Neural cell (in vitro differentiated cells): ENCODE data around the gene APBB2. TPM values are rescaled to one million over a fixed set of nuclear protein-coding genes. Genes with fewer than 3 reads are reported as not detected.
"Not testable (repeated sequence)": the region's sequence is repeated elsewhere in the genome, so short reads cannot be mapped to it uniquely, and the experiment has no call there.

Source experiments
- H2AFZ ChIP-seq: fragments of 200-600, 300-800 bp; sonication (generic), shearing (Covaris generic); 2 replicates; pipeline ENCODE4 v1.6.0; 2014; ENCODE audit warnings: low read depth, mild to moderate bottlenecking, antibody characterized with exemption, low read length, moderate library complexity
- H3F3A ChIP-seq: fragments of 200-600 bp; shearing (Covaris generic); 2 replicates; pipeline ENCODE4 v1.6.1; 2016; ENCODE audit warnings: mild to moderate bottlenecking, moderate library complexity, mixed read lengths, antibody characterized with exemption, low read length; ENCODE audit not compliant: insufficient read depth, poor library complexity, severe bottlenecking
- H3K27ac ChIP-seq: fragments of 200-600, 300-800 bp; sonication (generic), shearing (Covaris generic); 2 replicates; pipeline ENCODE4 v1.5.1; 2014; ENCODE audit warnings: mild to moderate bottlenecking, low read length, moderate library complexity
- H3K27me3 ChIP-seq: fragments of 300-800, 200-600 bp; sonication (generic), shearing (Covaris generic); 2 replicates; pipeline ENCODE4 v1.6.0; 2014; ENCODE audit warnings: mild to moderate bottlenecking, low read depth, low read length, moderate library complexity; ENCODE audit not compliant: insufficient read depth
- H3K36me3 ChIP-seq: fragments of 300-800, 200-600 bp; sonication (generic), shearing (Covaris generic); 2 replicates; pipeline ENCODE4 v1.5.1; 2014; ENCODE audit warnings: mild to moderate bottlenecking, antibody characterized with exemption, low read length, moderate library complexity; ENCODE audit not compliant: insufficient read depth
- H3K4me2 ChIP-seq: fragments of 300-800, 200-600 bp; sonication (generic), shearing (Covaris generic); 2 replicates; pipeline ENCODE4 v1.6.0; 2014; ENCODE audit warnings: mild to moderate bottlenecking, low read length
- H3K4me3 ChIP-seq: fragments of 300-800, 200-600 bp; sonication (generic), shearing (Covaris generic); 2 replicates; pipeline ENCODE4 v1.5.1; 2014; ENCODE audit warnings: mild to moderate bottlenecking, low read length, moderate library complexity
- H3K79me2 ChIP-seq: fragments of 200-600 bp; shearing (Covaris generic); replicated peaks from 2 replicates; pipeline ENCODE4 v1.6.0; 2014; ENCODE audit warnings: mild to moderate bottlenecking, low read length, moderate library complexity; ENCODE audit not compliant: insufficient read depth
- H3K9ac ChIP-seq: fragments of 300-800, 200-600 bp; sonication (generic), shearing (Covaris generic); 2 replicates; pipeline ENCODE4 v1.6.1; 2016; ENCODE audit warnings: mild to moderate bottlenecking, low read length, mixed read lengths
- H3K9me2 ChIP-seq: fragments of 200-600 bp; shearing (Covaris generic); 2 replicates; pipeline ENCODE4 v1.6.1; 2016; ENCODE audit warnings: mild to moderate bottlenecking, low read length, mixed read lengths; ENCODE audit not compliant: insufficient read depth
- H3K9me3 ChIP-seq: fragments of 200-600, 300-800 bp; sonication (generic), shearing (Covaris generic); 2 replicates; pipeline ENCODE4 v1.6.1; 2016; ENCODE audit warnings: mild to moderate bottlenecking, mixed run types, low read length, moderate library complexity, mixed read lengths
- H4K20me1 ChIP-seq: fragments of 200-600 bp; shearing (Covaris generic); 2 replicates; pipeline ENCODE4 v1.6.1; 2016; ENCODE audit warnings: mild to moderate bottlenecking, mixed run types; ENCODE audit not compliant: insufficient read depth
- CTCF ChIP-seq: fragments of 450-650 bp; IDR thresholded peaks from 2 replicates; pipeline ENCODE4 v1.5.1; 2014; ENCODE audit warnings: antibody characterized with exemption, mild to moderate bottlenecking, moderate library complexity; ENCODE audit not compliant: poor library complexity, severe bottlenecking
- EP300 ChIP-seq: fragments of 450-650 bp; conservative IDR thresholded peaks from 2 replicates; pipeline ENCODE4 v1.6.1; 2014; ENCODE audit warnings: antibody characterized with exemption, mild to moderate bottlenecking, moderate library complexity; ENCODE audit not compliant: poor library complexity, severe bottlenecking
- EZH2 ChIP-seq: fragments of 200-600, 300-800 bp; shearing (Covaris generic), sonication (generic); IDR thresholded peaks from 2 replicates; pipeline ENCODE4 v1.6.1; 2014; ENCODE audit warnings: antibody characterized with exemption, low read length, borderline replicate concordance, mild to moderate bottlenecking; ENCODE audit not compliant: insufficient read depth, poor library complexity, severe bottlenecking
- MXI1 ChIP-seq: fragments of 450-650 bp; conservative IDR thresholded peaks from 2 replicates; pipeline ENCODE4 v1.6.1; 2014; ENCODE audit warnings: antibody characterized with exemption, mild to moderate bottlenecking; ENCODE audit not compliant: poor library complexity, severe bottlenecking
- POLR2AphosphoS5 ChIP-seq: IDR thresholded peaks from 2 replicates; pipeline ENCODE4 v1.6.1; 2012
- RAD21 ChIP-seq: fragments of 450-650 bp; conservative IDR thresholded peaks from 2 replicates; pipeline ENCODE4 v1.6.1; 2014; ENCODE audit warnings: antibody characterized with exemption, mild to moderate bottlenecking, moderate library complexity
- REST ChIP-seq: IDR thresholded peaks from 2 replicates; pipeline ENCODE4 v1.6.1; 2012; ENCODE audit warnings: borderline replicate concordance
- SMC3 ChIP-seq: fragments of 450-650 bp; conservative IDR thresholded peaks from 2 replicates; pipeline ENCODE4 v1.6.1; 2014; ENCODE audit warnings: antibody characterized with exemption, mild to moderate bottlenecking, moderate library complexity; ENCODE audit not compliant: poor library complexity
- TAF1 ChIP-seq: IDR thresholded peaks from 2 replicates; pipeline ENCODE4 v1.6.1; 2012; ENCODE audit warnings: low read depth
- polyA plus RNA-seq: library from polyadenylated mRNA; depleted of rRNA; stranded (reverse); fragments of >200 nt; gene quantifications from 2 replicates; pipeline ENCODE4 v1.2.3, GENCODE V29; 2014

Gene APBB2
- polyA plus RNA-seq, 1 donor from 2014 or later, result 41.9 TPM

GRCh38 chr4:40908297-40908696 lies 306.0 kb downstream of the APBB2 start:
- Histone ChIP-seq H3K79me2 (no peaks in the 10 kb centered on the region), H3K36me3 (no peaks in the 10 kb centered on the region), H3K27me3 (no peaks in the 10 kb centered on the region), H3K9me3 (no peaks in the 10 kb centered on the region), H3K4me2 (no peak overlapping the region), H3F3A (no peaks in the 10 kb centered on the region), H3K9me2 (no peaks in the 10 kb centered on the region), H2AFZ (no peak overlapping the region), H3K9ac (no peak overlapping the region), H4K20me1 (no peaks in the 10 kb centered on the region), H3K27ac (no peak overlapping the region), H3K4me3 (no peak overlapping the region)
- no peak for TF ChIP-seq MXI1
- TF ChIP-seq SMC3, result no peak
- TF ChIP-seq TAF1, result no peak
- TF ChIP-seq POLR2AphosphoS5, result no peak
- no peak for TF ChIP-seq RAD21
- no peak for TF ChIP-seq REST
- no peak for TF ChIP-seq EZH2
- TF ChIP-seq CTCF, result no peak
- no peak for TF ChIP-seq EP300

- no peaks in the 10 kb centered on the region for H3K9me2 ChIP-seq
- no peak overlapping the region for H3K9ac ChIP-seq
- no peaks in the 10 kb centered on the region for H3K79me2 ChIP-seq
- no peaks in the 10 kb centered on the region for H3K27me3 ChIP-seq
- H3K27ac ChIP-seq, result no peak overlapping the region
- TF ChIP-seq EZH2 (no peak), RAD21 (no peak), POLR2AphosphoS5 (no peak), REST (no peak), TAF1 (no peak), CTCF (no peak)
- no peak overlapping the region for H3K4me3 ChIP-seq
- H3K9me3 ChIP-seq, result no peaks in the 10 kb centered on the region
- no peaks in the 10 kb centered on the region for H4K20me1 ChIP-seq
- H3F3A ChIP-seq, result no peaks in the 10 kb centered on the region
- H3K4me2 ChIP-seq, result no peak overlapping the region
- H3K36me3 ChIP-seq, result no peaks in the 10 kb centered on the region
- H2AFZ ChIP-seq, result no peak overlapping the region
Observed at GRCh38 chr4:40905414-40905813, 308.9 kb downstream of the APBB2 start.

- H4K20me1 ChIP-seq, H3K9me3 ChIP-seq, H3K4me3 ChIP-seq, H3K27ac ChIP-seq, H3F3A ChIP-seq, H3K9ac ChIP-seq, H3K36me3 ChIP-seq, H3K9me2 ChIP-seq, H2AFZ ChIP-seq, H3K79me2 ChIP-seq, H3K27me3 ChIP-seq, H3K4me2 ChIP-seq: not testable (repeated sequence)
Observed at GRCh38 chr4:40900531-40900930, 313.8 kb downstream of the APBB2 start.
